Right atrium auricular region (tissue), 2 donors: ENCODE data around the gene EML6. TPM values are rescaled to one million over a fixed set of nuclear protein-coding genes. Genes with fewer than 3 reads are reported as not detected.

Experiments
- DNase-seq: peaks from one replicate; pipeline ENCODE4 v3.0.0-alpha.2; 2019; ENCODE audit warnings: low spot score
- H3K27ac ChIP-seq, 2 donors: fragments of 200-600 bp; sonication (generic); 1 replicate in 1 of 2; 2 replicates in 1 of 2; pipeline ENCODE4 v1.5.1; 2016 to 2019
- H3K27me3 ChIP-seq, 2 donors: fragments of 200-600 bp; sonication (generic); one replicate each; pipeline versions ENCODE4 v1.5.1 to v1.6.0; 2017 to 2019
- H3K36me3 ChIP-seq: fragments of 200-600 bp; sonication (generic); one replicate; pipeline ENCODE4 v1.5.1; 2016
- H3K4me1 ChIP-seq, 2 donors: fragments of 200-600 bp; sonication (generic); one replicate each; pipeline versions ENCODE4 v1.5.1 to v1.6.0; 2017 to 2019
- H3K4me3 ChIP-seq, 2 donors: fragments of 200-600 bp; sonication (generic); 1 replicate in 1 of 2; 2 replicates in 1 of 2; pipeline ENCODE4 v1.5.1; 2017 to 2019; ENCODE audit warnings: mild to moderate bottlenecking in 1 of 2, moderate library complexity in 1 of 2
- H3K9me3 ChIP-seq, 2 donors: fragments of 200-600 bp; sonication (generic); one replicate each; pipeline ENCODE4 v1.5.1; 2019
- CTCF ChIP-seq, 2 donors: fragments of 200-600 bp; sonication (generic); IDR thresholded peaks; one replicate each; pipeline ENCODE4 v1.5.1; 2019; ENCODE audit warnings: antibody characterized with exemption in 2 of 2
- total RNA-seq, 2 donors: library from RNA; depleted of rRNA; stranded (reverse); fragments of >200 nt; gene quantifications; one replicate each; pipeline ENCODE4 v1.1.0, GENCODE V29; 2016

Gene EML6
- total RNA-seq, 2 donors from 2014 or later = 1.1 to 1.2 TPM

DNA sequence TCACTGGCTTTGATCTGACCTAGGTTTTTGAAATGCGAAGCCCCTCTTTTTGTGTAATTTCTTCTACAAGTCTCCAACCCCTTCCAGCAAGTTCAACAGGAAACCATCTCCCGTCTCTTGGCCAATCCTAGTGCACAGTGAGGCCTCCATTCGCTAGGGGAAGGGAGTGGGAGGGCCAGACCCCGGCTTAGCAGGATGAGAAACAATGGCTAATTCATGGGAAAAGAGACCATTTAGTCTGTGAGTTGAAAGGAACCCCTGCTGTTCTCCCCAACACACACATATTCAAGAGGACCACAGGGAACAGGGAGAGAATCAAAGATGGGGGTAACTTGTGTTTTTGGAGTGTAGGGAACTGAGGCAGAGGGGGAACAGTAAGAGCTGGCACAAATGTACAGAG lies 243.8 kb downstream of the EML6 start:
- no peaks in the 10 kb centered on the region for H3K27me3 ChIP-seq
- no peak for DNase-seq
- no peak for TF ChIP-seq CTCF (IDR thresholded peaks at IDR 0.05)
- no peak overlapping the region for H3K27ac ChIP-seq
- H3K36me3 ChIP-seq = peaks cover 9% of the 10 kb centered on the region
- no peaks in the 10 kb centered on the region for H3K9me3 ChIP-seq
- peaks cover 0 to 32% of the 10 kb centered on the region in 2 donors for H3K4me1 ChIP-seq
- no peak overlapping the region for H3K4me3 ChIP-seq

- Histone ChIP-seq H3K27me3 (no peaks in the 10 kb centered on the region), H3K4me1 (peaks cover 0 to 32% of the 10 kb centered on the region in 2 donors), H3K9me3 (no peaks in the 10 kb centered on the region), H3K36me3 (peaks cover 9% of the 10 kb centered on the region), H3K4me3 (no peak overlapping the region), H3K27ac (no peak overlapping the region)
- DNase-seq = no peak
- TF ChIP-seq CTCF (IDR thresholded peaks at IDR 0.05) = no peak
Measured at GRCh38 chr2:54967759-54968365, 244.4 kb downstream of the EML6 start.

GRCh38 chr2:54968561-54969218 lies 245.2 kb downstream of the EML6 start:
- no peak for DNase-seq
- Histone ChIP-seq H3K4me3 (no peak overlapping the region), H3K36me3 (peaks cover 9% of the 10 kb centered on the region), H3K27me3 (no peaks in the 10 kb centered on the region), H3K4me1 (peaks cover 0 to 32% of the 10 kb centered on the region in 2 donors), H3K9me3 (no peaks in the 10 kb centered on the region), H3K27ac (no peak overlapping the region)
- TF ChIP-seq CTCF (IDR thresholded peaks at IDR 0.05) = no peak

DNA sequence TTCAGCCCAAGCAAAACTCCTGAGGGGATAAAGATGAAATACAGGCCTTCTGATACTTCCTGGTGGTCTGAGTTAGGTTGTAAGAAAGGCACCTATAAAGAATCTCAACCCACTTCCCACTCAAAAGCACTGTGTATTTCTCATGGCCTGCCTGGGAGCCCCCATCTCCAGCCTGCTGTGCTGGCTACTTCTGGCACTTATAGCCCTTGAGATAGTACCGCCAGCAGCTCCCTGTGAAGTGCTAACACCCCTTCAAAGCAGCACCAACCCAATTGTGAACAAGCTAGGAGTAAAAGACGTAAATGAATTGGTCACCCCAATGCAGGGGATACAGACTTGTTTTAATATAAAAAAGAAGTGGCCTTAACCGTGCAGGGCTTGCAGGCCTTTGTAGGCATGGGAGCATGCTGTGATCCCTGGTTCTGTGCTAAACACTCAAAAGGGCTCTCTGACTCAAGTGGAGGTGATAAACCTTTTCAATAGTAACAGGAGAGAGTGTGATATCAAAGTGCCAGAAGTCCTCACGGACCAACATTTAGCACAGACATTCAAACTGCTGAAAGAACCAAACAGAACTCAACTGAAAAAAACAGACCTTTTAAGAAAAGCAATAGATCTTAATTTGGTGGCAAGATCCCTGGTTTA lies 246.0 kb downstream of the EML6 start:
- Histone ChIP-seq H3K27ac (no peak overlapping the region), H3K4me3 (no peak overlapping the region), H3K27me3 (no peaks in the 10 kb centered on the region), H3K36me3 (peaks cover 9% of the 10 kb centered on the region), H3K4me1 (peaks cover 0 to 32% of the 10 kb centered on the region in 2 donors), H3K9me3 (no peaks in the 10 kb centered on the region)
- TF ChIP-seq CTCF (IDR thresholded peaks at IDR 0.05) = no peak
- DNase-seq = no peak

GRCh38 chr2:54969940-54970338 lies 246.5 kb downstream of the EML6 start:
- H3K27ac ChIP-seq = no peak overlapping the region
- no peak for DNase-seq
- peaks cover 0 to 32% of the 10 kb centered on the region in 2 donors for H3K4me1 ChIP-seq
- no peaks in the 10 kb centered on the region for H3K27me3 ChIP-seq
- peaks cover 9% of the 10 kb centered on the region for H3K36me3 ChIP-seq
- no peak overlapping the region for H3K4me3 ChIP-seq
- TF ChIP-seq CTCF (IDR thresholded peaks at IDR 0.05) = no peak
- H3K9me3 ChIP-seq = no peaks in the 10 kb centered on the region
